Measurements from ENCODE around the gene IREB2. TPM values are rescaled to one million over a fixed set of nuclear protein-coding genes. Genes with fewer than 3 reads are reported as not detected.
A peak's percentile ranks its signal among the peaks of the same experiment; 100 is the strongest.

IREB2 gene
- total and polyA plus RNA-seq, 7 donors: 11.0 to 46.5 (median 29.2) TPM

DNA sequence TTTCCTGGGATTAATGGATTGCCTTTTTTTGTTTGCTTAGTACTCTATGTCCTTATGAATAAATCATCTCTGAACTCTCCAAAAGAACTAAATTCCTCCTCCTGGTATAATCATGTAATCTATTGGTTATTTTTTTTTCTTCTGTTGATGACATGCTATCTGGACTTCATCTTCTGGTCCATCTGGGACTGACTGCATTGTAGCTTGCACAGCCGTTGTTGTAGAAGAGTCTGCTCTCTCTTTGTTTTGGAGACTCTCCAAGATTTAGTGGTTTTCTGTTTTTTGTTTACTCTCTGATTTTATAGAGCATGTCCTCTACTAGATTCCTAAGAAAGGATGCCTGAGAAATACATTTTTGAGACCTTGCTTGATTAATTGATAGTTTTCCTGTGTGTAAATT lies 19.1 kb downstream of the IREB2 start:
- ATAC-seq (peak in 1 of 4 donors; percentile 22), DNase-seq (no peak)
- H3K27ac ChIP-seq: peak overlapping the region; percentile 70
- no peaks in the 10 kb centered on the region for H3K36me3 ChIP-seq (ENCODE audit: insufficient read depth in 1 of 2, low read depth in 1 of 2)
- intact Hi-C loops (cut with DNase I): no loop called here
- no peaks in the 10 kb centered on the region for H3K27me3 ChIP-seq (ENCODE audit: insufficient read depth in 3 of 3, low read length in 2 of 3)
- 0 to 6% (median 1%) methylated on average over 1 of the region's 1 CpG for WGBS, 3 donors
- no peaks in the 10 kb centered on the region for H3K9me3 ChIP-seq
- H3K4me1 ChIP-seq: peaks cover 61% of the 10 kb centered on the region
- no peak overlapping the region for H3K4me3 ChIP-seq
- TF ChIP-seq, protein P1, sequence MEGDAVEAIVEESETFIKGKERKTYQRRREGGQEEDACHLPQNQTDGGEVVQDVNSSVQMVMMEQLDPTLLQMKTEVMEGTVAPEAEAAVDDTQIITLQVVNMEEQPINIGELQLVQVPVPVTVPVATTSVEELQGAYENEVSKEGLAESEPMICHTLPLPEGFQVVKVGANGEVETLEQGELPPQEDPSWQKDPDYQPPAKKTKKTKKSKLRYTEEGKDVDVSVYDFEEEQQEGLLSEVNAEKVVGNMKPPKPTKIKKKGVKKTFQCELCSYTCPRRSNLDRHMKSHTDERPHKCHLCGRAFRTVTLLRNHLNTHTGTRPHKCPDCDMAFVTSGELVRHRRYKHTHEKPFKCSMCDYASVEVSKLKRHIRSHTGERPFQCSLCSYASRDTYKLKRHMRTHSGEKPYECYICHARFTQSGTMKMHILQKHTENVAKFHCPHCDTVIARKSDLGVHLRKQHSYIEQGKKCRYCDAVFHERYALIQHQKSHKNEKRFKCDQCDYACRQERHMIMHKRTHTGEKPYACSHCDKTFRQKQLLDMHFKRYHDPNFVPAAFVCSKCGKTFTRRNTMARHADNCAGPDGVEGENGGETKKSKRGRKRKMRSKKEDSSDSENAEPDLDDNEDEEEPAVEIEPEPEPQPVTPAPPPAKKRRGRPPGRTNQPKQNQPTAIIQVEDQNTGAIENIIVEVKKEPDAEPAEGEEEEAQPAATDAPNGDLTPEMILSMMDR (IDR thresholded peaks at IDR 0.05): no peak

- Histone ChIP-seq H3K27ac (no peak overlapping the region), H3K4me1 (peaks cover 37% of the 10 kb centered on the region), H3K36me3 (ENCODE audit: insufficient read depth in 1 of 2, low read depth in 1 of 2) (peaks cover 3 to 30% of the 10 kb centered on the region in 2 donors), H3K9me3 (no peaks in the 10 kb centered on the region), H3K4me3 (no peak overlapping the region), H3K27me3 (ENCODE audit: insufficient read depth in 3 of 3, low read length in 2 of 3) (no peaks in the 10 kb centered on the region)
- WGBS, 3 donors: 88 to 89% (median 88%) methylated on average over 4 of the region's 4 CpGs
- TF ChIP-seq, protein P1 (IDR thresholded peaks at IDR 0.05): no peak
- no peak for DNase-seq
- no peak for ATAC-seq
- intact Hi-C loops (cut with DNase I): no loop called here
Measured at GRCh38 chr15:78460737-78461136, 22.7 kb downstream of the IREB2 start.

GRCh38 chr15:78461171-78461888 lies 23.3 kb downstream of the IREB2 start:
- Histone ChIP-seq H3K4me1 (peaks cover 31% of the 10 kb centered on the region), H3K27me3 (ENCODE audit: insufficient read depth in 3 of 3, low read length in 2 of 3) (no peaks in the 10 kb centered on the region), H3K36me3 (ENCODE audit: insufficient read depth in 1 of 2, low read depth in 1 of 2) (peaks cover 3 to 36% of the 10 kb centered on the region in 2 donors), H3K27ac (no peak overlapping the region), H3K4me3 (no peak overlapping the region), H3K9me3 (no peaks in the 10 kb centered on the region)
- TF ChIP-seq, protein P1 (IDR thresholded peaks at IDR 0.05): no peak
- intact Hi-C loops (cut with DNase I): no loop called here
- ATAC-seq (no peak), DNase-seq (no peak)
- 43 to 53% (median 51%) methylated on average over 3 of the region's 3 CpGs for WGBS, 3 donors

DNA sequence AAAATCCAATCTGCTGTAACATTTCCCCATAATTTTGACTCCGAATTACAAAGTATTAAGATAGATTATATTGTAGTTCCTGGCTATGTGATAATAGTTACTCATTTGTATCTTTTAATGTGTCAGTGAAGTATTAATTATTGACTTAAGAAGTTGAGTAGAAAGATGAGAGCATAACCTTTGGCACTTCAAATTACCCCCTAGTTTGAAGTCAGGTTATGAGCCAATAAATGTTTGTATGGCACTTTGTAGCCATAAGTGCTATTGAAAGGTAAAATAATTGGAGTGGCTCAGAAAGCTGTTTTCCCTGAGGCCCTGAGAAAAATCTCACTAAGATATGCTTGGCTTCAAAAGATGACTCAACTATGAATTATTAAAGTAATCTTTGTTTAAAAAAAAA lies 31.0 kb downstream of the IREB2 start:
- ATAC-seq (no peak), DNase-seq (no peak)
- WGBS, 3 donors: 95 to 98% (median 98%) methylated on average over 1 of the region's 1 CpG
- H3K36me3 ChIP-seq (ENCODE audit: insufficient read depth in 1 of 2, low read depth in 1 of 2): peaks cover 2 to 100% of the 10 kb centered on the region in 2 donors
- TF ChIP-seq, protein P1 (IDR thresholded peaks at IDR 0.05): no peak
- H3K4me3 ChIP-seq: no peak overlapping the region
- H3K9me3 ChIP-seq: no peaks in the 10 kb centered on the region
- intact Hi-C loops (cut with DNase I): no loop called here
- no peak overlapping the region for H3K27ac ChIP-seq
- no peaks in the 10 kb centered on the region for H3K27me3 ChIP-seq (ENCODE audit: insufficient read depth in 3 of 3, low read length in 2 of 3)
- peaks cover 4% of the 10 kb centered on the region for H3K4me1 ChIP-seq

DNA sequence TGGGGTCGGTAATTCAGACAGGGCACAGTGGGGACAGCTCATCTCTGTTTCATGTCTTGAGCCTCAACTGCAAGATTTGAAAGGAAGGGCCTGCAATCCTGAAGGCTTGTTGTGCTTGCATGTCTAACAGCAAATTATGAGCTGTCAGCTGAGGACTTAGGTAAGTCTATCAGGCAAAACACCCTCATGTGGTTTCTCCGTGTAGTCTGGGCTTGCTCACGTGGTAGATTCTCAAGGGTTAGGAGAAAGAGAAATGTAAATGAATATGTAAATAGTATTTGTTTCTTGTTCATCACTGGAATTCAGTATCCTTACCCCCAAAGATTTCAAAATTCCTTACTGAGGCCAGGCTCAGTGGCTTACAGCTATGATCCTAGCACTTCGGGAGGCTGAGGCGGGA lies 39.3 kb downstream of the IREB2 start:
- DNase-seq: no peak
- no peak for ATAC-seq
- no peak overlapping the region for H3K27ac ChIP-seq
- no peak overlapping the region for H3K4me3 ChIP-seq
- WGBS, 3 donors: 75 to 78% (median 77%) methylated on average over 5 of the region's 5 CpGs
- TF ChIP-seq, protein P1 (IDR thresholded peaks at IDR 0.05): no peak
- no peaks in the 10 kb centered on the region for H3K4me1 ChIP-seq
- H3K36me3 ChIP-seq (ENCODE audit: insufficient read depth in 1 of 2, low read depth in 1 of 2): peaks cover 8 to 100% of the 10 kb centered on the region in 2 donors
- H3K27me3 ChIP-seq (ENCODE audit: insufficient read depth in 3 of 3, low read length in 2 of 3): no peaks in the 10 kb centered on the region
- no peaks in the 10 kb centered on the region for H3K9me3 ChIP-seq
- intact Hi-C loops (cut with DNase I): no loop called here

All from psoas muscle (tissue), 8 donors.